H1 (cell line): Measurements from ENCODE around the gene TFB1M. TPM values are rescaled to one million over a fixed set of nuclear protein-coding genes. Genes with fewer than 3 reads are reported as not detected.

Experiments
- CHD7 ChIP-seq: fragments of 300-600 bp; sonication (generic); IDR thresholded peaks from 2 replicates; pipeline ENCODE4 v1.7.1; 2012; ENCODE audit warnings: low read length, moderate library complexity, mild to moderate bottlenecking, inconsistent platforms; ENCODE audit not compliant: insufficient replicate concordance
- GTF2F1 ChIP-seq: IDR thresholded peaks from 2 replicates; pipeline ENCODE4 v1.6.1; 2012; ENCODE audit warnings: low read depth, low read length, improper control_type of control experiment, borderline replicate concordance
- POLR2AphosphoS5 ChIP-seq: IDR thresholded peaks from 2 replicates; pipeline ENCODE4 v1.6.1; 2011; ENCODE audit warnings: low read depth, low read length
- SIN3A ChIP-seq, 2 experiments: IDR thresholded peaks in 1 of 2; conservative IDR thresholded peaks in 1 of 2; 2 replicates each; pipeline ENCODE4 v1.6.1; 2011 to 2012; ENCODE audit warnings: low read length in 2 of 2, improper control_type of control experiment in 1 of 2, low read depth in 1 of 2, mild to moderate bottlenecking in 1 of 2
- SP1 ChIP-seq: IDR thresholded peaks from 2 replicates; pipeline ENCODE4 v1.6.1; 2011; ENCODE audit warnings: low read depth, low read length
- SP2 ChIP-seq: IDR thresholded peaks from 2 replicates; pipeline ENCODE4 v1.6.1; 2012; ENCODE audit warnings: mild to moderate bottlenecking, low read length, inconsistent platforms
- SRF ChIP-seq: IDR thresholded peaks from 2 replicates; pipeline ENCODE4 v1.6.1; 2011; ENCODE audit warnings: mild to moderate bottlenecking, low read depth, low read length, moderate library complexity
- polyA plus RNA-seq, 7 experiments: library from polyadenylated mRNA; depleted of rRNA in 3 of 7; stranded (reverse) in 5 of 7; unstranded in 2 of 7; fragments of >200 nt in 5 of 7; fragments of 200-250 nt in 2 of 7; gene quantifications; 1 replicate in 5 of 7; 2 replicates in 1 of 7; 4 replicates in 1 of 7; pipeline versions ENCODE4 v1.2.1 to v1.2.3, GENCODE V29; 2011 to 2013; ENCODE audit warnings: missing spikeins in 2 of 7, mixed read lengths in 2 of 7
- total RNA-seq: library from RNA; stranded (reverse); fragmentation: NEBNext Ultra II Directional; extraction: Animal tissue kit (Norgen Biotek cat#: 25700); gene quantifications from 2 replicates; pipeline ENCODE4 v1.2.1, GENCODE V29; 2021

TFB1M gene
- total and polyA plus RNA-seq, 2 of the 8 experiments (the other 6 are each of a cell fraction or from before 2014, with no cell fraction given), result 28.2 to 49.4 TPM

- TF ChIP-seq CHD7, result no peak
- TF ChIP-seq GTF2F1, result 0 out of 2 replicates have a peak, but pooled peaks have one; percentile 41
- no peak for TF ChIP-seq SRF
- peak; percentile 71; the same call in 1 of the 2 replicates for TF ChIP-seq POLR2AphosphoS5
- peak in 1 of 2 experiments; percentile 71; a peak in 2 of 4 replicates for TF ChIP-seq SIN3A (conservative IDR thresholded peaks at IDR 0.05 in 1 of 2, IDR thresholded peaks at IDR 0.05 in 1 of 2; ENCODE audit: low read depth in 1 of 2, low read length in 2 of 2)
- TF ChIP-seq SP2, result peak; percentile 4; the same call in 1 of the 2 replicates
- TF ChIP-seq SP1, result no peak
Measured at GRCh38 chr6:155314092-155314772, at the start of gene TFB1M (continued).
